SIG-M5 treated with dmso at 0.1 percent for 504 hours (cell line): ENCODE results near the gene TMEM123.

Source experiments
- DNase-seq: peaks from one replicate; lab custom pipeline; 2025; ENCODE audit not compliant: unreplicated experiment; lab: John Stamatoyannopoulos, UW

TMEM123 gene

DNA sequence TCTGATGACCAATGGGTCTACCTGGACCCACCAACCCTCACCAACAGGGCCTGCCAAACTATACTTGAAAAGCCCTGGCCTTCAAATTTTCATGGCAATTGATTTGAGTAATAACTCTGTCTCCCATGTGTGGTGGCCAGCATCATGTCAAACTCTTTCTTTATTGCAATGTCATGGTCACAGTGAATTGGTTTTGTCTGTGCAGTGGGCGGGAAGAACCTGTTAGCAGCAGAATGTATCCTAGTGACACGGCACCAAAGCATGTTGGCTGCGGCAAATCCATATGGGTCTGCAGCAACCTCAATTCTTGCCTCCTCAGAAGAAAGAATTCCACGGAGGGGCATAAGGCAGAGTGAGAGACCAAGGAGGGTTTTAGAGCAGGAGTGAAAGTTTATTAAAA lies 19.6 kb upstream of the TMEM123 start:
- DNase-seq: no peak

DNA sequence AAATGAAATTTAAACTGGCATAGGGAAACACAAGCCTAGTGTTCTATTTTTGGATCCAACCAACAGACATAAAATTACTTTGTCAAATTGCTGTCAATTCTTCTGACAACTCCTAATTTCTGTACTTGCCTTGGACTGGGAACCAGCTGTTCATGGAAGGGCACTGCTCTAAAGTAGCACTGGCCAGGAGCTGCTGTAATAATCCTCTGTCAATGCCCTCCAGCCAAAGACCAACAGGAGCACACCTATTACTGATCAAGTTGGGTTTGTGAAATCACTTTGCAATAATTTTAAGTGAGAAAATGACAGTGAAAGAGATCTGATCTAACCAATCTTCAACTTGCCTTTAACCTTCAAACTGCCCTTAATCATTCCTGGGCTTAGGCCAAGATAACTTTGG lies 18.9 kb upstream of the TMEM123 start:
- DNase-seq: no peak

DNA sequence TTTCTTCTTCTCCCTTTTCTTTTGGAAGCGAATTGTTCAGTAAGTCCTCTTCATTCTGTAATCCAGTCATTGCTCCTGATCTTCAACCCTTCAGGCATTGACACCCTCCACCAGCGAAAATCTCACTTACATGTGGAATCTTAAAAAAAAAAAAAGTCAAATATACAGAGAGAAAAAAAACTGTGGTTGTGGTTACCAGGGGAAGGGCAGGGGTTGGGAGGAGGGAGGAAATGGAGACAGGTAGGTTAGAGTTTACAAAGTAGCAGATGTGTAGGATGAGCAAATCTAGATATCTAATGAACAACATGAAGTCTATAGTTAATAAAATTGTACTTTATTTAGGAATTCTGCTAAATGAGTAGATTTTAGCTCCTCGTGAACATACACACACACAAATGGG lies 17.7 kb upstream of the TMEM123 start:
- DNase-seq: no peak

DNA sequence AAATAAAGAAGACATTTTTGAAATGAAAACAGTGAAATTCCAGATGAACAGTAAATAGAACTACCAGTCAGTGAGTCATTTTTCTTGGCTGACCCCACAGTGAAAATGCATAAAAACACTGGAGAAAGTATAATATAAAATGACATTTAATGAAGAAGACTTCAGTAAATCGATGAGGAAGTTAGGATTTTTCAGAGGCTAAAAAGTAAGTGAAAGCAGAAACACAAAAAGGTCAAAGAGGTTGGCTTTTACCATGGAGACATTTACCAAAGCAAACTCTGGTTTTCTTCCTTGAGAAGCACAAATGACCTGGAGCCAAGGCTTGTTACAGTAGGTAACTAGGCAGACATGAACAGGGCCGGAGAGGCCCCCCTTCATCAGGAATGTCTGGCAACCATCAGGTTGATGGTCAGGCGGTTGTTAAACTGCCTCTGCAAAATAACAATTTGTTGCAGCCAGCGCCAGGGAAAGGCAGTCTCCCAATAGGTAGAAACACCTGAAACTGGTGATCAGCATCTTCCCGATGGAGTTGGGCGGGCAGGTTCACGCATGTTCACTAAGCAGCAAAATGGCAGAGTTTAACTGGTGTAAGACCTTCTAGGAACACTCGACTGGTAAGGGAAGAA lies 16.7 kb upstream of the TMEM123 start:
- no peak for DNase-seq

DNA sequence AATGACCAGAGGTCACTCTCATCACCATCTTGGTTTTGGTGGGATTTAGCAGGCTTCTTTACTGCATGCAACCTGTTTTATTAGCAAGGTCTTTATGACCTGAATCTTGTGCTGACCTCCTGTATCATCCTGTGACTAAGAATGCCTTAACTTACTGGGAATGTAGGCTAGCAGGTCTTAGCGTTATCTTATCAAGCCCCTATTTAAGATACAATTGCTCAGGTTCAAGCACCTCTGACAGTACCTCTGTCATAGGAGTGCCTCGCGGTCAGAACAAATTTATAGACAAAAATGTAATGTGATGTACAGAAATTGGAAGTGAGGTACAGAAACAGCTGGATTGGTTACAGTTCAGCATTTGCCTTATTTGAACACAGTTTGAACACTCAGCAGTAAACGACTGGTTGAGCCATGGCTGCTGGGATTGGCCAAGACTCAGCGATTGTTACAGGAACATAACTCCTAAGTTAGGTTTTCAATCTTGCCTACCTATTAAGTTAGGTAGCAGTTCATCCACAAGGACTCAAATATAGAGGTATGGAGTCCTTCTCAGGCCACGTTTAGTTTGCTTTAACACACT lies 16.1 kb upstream of the TMEM123 start:
- DNase-seq: no peak

DNA sequence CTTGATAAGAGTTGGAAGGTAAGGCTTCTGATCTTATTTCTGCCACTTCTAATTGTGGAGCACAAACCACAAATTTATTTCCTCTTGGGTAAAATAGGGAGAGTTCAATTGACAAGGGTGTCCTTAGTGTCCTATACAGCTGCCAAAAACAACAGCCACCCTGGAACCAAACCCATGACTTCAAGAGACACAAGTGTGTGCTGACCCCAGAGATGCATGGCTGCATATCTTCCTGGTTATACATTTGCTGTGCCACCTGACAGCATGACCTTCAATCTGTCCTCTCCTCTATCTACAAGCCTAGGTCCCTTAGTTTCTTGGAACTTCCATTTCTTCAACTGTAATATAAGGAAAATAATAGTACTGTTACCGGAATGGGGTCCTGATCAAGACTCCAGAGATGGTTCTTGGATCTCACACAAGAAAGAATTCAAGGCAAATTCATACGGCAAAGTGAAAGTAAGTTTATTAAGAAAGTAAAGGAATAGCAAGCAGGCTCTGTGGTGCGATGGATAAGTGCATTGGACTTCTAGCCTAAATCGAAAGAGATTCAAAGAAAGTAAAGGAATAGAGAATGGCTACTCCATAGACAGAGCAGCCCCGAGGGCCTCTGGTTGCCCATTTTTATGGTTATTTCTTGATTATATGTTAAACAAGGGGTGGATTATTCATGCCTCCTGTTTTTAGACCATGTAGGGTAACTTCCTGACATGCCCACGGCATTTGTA lies 15.5 kb upstream of the TMEM123 start:
- no peak for DNase-seq

DNA sequence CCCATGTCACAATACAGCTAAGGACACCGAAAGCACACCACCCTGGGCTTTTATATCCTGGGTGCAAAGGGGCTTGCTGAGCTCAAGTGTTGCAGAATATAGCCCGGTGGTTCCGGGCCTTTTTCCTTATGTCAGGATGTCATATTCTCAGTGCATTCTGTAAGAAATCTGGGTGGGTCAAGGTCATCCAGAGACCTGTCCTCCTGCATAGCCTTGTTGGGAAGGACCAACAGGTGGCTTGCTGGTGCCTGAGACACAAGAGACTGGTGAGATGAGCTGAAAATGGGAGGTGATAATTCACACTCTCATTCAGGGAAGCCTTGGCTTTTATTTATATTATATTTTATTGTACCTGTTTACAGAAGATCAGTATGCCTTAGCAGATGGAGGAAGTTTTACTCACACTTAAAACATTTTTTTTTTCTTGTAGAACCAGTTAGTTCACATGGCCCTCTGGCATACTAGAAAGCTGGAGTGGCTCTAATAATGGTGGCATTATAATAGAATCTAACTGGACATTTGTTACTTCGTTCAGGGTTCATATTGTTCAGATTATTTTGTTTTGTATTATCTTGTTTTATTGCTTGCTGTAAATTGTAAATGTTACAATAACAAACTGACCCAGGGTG lies 14.6 kb upstream of the TMEM123 start:
- DNase-seq: peak; percentile 18

DNA sequence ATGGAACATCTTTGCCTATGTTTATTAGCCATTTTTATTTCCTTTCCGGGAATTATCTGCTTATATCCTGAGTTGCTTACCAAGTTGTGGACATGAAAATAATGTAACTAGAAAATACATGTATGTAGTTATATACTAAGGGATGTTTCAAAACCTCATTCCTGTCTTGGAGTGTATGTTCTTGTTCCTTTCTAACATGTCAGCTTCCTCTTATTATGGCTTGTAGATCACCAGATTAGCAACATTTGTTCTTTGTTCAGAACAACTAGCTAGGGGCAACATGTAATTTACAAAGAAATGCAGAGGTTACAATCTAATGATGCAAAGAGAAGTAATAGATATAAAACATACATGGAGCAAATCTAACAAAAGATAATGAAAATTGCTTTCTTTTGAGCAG lies 13.1 kb upstream of the TMEM123 start:
- no peak for DNase-seq

DNA sequence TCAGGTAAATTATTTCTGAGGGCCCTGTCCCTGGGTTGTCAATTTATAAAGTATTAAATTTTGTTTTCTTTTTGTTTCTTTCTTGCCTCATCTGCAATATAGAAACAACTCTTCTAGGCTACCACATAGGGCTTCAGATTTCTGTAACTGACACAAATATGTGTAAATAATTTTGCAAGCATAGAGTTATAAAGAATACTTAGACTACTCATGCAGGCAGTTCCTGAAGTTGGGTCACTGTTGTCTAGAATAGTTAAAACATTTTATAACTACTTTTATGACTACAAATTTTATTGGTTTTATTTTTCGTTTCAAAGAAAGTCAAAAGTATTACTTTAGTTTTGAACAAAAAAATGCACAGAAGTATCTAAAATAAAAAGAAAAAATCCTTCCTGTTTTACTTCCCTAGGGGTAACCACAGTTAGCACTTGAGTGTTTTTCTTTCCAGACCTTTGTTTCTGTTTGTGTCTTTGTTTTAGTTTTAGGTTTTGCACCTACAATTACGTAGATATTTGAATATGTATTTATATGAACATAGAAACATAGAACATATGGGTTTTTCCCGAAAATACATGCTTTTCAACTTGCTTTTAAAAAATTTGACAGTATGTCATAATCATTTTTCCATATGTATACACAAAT lies 12.4 kb upstream of the TMEM123 start:
- DNase-seq: no peak

DNA sequence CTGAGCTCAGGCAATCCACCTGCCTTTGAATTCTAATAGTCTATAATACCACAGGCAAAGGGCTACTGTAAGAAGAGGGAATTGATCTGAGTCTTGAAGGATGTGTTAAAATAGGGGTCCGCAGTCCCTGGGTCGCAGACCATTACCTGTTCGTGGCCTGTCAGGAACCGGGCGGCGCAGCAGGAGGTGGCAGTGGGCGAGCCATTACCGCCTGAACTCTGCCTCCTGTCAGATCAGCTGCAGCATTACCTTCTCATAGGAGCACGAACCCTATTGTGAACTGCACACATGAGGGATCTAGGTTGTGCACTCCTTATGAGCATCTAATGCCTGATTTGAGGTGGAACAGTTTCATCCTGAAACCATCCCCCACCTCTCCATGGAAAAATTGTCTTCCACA lies 11.5 kb upstream of the TMEM123 start:
- no peak for DNase-seq

DNA sequence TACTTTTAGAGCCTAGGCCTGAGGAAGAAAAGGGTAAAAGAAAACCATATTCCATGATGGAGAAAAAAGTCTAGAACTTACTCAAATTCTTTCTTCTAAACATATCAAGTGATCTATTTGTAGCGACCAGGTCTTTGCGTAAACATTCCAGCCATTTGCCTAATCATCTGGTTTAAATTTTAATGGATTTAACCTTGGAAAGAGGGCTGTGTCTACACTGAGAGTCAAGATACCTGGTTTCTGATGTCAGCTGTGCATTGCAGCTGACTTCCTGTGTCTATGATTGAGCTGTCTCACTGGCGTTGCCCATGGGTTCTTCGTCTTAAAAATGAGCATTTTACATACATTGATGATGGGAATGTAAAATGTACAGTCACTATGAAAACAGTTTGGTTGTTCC lies 10.0 kb upstream of the TMEM123 start:
- no peak for DNase-seq

DNA sequence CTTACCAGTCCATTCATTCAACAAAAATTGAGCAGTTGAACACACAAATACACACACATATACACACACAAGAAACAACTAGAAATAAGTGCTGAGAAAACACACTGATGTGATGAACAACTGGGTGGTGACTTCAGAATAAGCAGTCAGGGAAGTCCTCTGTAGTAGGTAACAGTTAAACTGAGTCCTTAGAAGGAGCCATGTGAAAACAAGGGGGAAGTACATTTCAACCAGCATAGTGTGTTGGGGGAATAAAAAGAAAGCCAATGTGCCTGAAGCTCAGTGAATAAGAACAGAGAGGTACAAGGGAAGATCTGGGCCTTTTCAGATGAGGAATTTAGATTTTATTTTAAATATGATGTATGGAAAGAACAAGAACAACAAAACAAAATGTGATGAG lies 6.8 kb upstream of the TMEM123 start:
- DNase-seq: no peak

DNA sequence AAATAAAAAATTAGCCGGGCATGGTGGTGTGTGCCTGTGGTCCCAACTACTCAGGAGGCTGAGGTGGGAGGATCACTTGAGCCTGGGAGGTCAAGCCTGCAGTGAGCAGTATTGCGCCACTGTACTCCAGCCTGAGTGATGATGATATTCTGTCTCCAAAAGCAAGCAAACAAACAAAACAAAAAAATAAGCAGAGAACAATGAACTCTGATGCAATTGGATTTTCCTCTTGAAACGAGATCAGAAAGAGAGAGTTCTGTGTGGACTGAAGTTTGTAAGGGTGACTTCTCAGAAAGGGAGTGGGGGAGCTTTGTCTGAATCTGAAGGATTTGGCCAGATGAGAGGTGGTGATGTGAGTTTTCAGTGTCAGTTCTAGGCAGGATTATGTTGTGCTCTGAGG lies 6.0 kb upstream of the TMEM123 start:
- no peak for DNase-seq

DNA sequence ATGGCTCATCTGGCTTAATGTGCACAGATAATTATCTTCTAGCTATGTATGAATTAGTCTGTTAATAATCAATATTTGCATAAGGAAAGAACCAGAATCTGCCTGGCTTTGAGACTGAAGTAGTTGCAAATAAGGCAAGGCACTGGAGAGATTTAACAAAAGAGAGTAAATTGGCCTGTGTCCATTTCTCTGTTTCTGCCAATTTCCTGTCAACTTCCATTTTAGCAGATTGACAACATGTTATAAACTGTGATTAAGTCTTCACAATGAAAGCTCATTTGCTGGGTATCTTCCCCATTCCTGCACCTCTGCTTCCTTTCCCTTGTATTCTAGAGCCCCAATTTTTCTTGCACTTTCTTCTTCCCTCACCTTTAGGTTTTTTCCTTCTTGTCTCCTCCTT lies 5.3 kb upstream of the TMEM123 start:
- no peak for DNase-seq

DNA sequence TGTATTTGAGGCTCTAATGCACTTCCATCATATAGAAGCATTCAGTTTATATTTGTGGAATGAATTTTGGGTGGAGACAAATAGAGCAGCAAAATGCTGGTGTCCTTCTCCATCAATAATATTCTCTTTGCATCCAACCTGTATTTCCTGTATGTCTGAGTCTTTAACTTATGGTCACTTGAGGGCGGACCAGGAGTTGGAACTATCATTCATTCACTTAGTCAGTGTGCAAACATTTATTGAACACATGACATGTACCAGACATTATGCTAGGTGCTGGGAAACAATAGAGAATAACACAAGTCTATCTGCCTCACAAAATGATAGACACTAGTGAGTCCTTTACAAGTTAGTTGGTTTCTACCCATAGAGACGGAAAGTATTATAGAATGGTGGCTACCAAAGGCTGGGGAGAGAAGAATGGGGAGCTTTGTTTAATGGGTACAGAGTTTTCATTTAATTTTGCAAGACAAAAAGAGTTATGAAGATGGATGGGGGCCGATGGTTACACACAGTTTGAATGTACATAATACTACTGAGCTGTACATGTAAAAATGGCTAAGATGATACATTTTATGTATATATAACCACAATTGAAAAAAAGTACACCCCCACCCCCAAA lies 4.6 kb upstream of the TMEM123 start:
- no peak for DNase-seq

DNA sequence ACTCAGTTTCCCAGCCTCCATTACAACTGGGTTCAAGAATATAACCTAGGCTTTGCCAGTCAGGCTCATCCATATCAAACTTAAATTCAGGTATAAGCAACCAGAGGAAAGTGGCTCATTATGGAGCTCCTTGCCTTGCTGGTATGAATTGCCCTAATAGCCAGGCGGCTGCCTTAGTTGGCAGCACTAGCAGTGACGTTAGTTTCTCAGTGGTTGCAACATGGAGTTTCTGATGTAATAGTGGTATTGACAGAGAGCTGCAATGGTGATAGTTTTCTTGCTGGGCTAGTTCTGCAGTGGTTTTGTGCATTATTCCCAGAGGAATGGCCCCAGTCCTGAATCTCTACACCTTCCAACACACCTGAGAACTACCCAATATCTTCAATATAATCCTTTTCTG lies 3.8 kb upstream of the TMEM123 start:
- DNase-seq: peak; percentile 80

DNA sequence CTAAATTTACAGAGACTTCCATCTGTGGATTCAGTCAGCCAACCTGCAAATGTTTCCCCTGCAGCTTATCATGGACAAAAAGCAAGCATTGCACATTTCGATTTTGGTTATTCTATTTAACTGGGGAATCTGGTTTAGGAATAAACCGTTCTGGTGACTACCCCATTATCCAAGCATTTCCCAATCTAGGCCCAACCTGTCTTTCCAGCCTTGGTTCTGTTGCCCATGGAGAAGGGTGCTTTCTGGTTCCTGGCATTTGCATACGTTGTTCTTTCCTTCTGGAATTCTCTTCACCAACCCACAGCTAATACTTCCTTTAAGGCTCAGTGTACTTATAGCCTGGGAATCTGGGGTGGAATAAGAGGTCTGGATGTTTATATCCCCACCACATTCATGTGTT lies 1.4 kb upstream of the TMEM123 start:
- no peak for DNase-seq

DNA sequence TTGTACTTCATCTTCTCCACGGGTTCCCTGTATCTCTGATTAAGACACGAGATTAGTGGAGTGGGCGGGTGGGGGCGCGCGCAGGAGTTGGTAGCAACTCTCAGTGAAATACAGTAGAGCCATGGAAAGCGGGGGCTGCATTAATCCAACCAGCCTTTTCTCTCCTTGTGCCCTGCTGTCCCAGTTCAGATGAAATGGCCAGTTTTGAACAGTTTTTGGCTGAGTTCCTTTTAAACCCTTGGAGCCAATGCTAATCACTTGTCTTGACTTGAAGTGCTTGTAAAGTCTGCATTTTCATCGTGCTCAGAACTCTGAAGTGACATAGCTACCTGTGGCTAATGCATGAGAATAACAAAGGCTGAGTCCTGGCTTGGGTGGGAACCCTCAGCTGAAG lies 734 bp upstream of the TMEM123 start:
- no peak for DNase-seq

DNA sequence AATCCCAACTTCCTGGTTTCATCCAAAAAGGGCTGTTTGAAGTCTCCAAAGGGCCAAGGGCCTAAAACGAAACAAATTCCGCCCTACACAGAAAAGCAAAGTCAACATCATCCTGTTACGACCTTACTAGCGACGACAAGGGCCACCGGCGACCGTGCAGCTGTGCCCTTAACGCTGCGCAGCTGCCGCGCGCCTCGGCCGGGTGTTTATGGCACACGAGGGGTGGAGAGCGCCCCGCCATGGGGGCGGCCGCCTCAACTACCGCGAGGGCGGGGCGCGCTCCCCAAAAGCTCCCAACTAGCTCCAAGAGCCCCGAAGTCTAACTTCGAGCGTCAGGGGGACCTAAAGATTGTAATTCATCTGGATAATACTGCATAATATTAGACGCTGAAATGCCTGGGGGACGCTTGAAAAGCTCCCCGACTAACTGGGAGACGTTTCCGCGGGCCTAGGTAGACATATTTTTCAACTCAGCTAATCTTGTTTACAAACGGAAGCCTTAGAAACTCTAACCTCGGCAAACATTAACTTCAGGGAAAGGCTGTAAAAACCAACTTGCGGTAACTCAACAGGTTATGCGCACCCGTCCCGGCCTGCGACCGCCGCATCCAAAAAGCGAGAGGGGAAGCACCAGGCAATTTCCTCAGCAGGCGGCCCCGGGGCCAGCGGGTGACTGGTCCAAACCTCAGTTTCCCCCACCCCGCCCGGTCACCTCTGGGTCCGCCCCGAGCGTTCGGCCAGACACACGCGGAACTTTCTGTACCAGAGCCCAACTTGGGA lies 694 bp downstream of the TMEM123 start:
- peak; percentile 64 for DNase-seq

DNA sequence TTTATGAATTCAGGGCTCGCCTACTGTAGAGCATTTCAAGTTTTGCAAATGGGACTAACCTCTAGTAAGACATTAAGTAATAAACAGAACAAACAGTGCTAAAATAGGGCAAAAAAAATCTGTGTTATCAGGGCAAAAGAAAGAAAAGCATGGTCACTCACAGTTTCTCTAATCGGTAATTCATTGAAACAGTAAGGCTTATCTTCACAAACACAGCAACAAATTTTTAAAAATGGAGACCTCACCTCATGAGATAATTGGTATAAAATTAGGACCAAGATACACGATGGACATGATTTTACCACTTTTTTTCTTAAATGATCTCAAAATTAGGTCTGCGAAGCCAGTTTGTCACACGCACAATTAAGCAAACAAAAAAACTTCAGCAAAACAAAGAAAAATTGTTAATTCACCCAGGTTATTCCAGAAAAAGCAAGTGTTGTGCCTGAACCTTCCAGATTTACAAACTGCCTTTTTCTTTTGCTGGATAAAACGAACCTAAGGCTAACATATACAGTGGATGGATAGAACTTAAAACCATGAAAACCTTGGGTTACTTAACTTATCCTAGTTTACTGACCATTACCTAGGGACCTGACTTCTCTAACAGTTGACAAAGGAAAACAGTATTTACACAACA lies 1.4 kb downstream of the TMEM123 start:
- DNase-seq: no peak
